Peyer's patch (tissue), 4 donors: ENCODE results near the gene LMO4. TPM values are rescaled to one million over a fixed set of nuclear protein-coding genes. Genes with fewer than 3 reads are reported as not detected.
A peak's percentile ranks its signal among the peaks of the same experiment; 100 is the strongest.

Source experiments
- DNase-seq, 3 donors: peaks; one replicate each; pipeline ENCODE4 v3.0.0-alpha.2; 2017 to 2019
- H3K27ac ChIP-seq, 4 donors: fragments of 200-600 bp; sonication (generic); one replicate each; pipeline ENCODE4 v1.5.1; 2016 to 2019
- H3K27me3 ChIP-seq, 2 donors: fragments of 200-600 bp; sonication (generic); one replicate each; pipeline ENCODE4 v1.5.1; 2019
- H3K36me3 ChIP-seq, 3 donors: fragments of 200-600 bp; sonication (generic); one replicate each; pipeline ENCODE4 v1.5.1; 2016 to 2019
- H3K4me1 ChIP-seq, 4 donors: fragments of 200-600 bp; sonication (generic); one replicate each; pipeline ENCODE4 v1.5.1; 2016 to 2019
- H3K4me3 ChIP-seq, 4 donors: fragments of 200-600 bp; sonication (generic); 1 replicate in 3 of 4; 2 replicates in 1 of 4; pipeline ENCODE4 v1.5.1; 2016 to 2019; ENCODE audit warnings: mild to moderate bottlenecking in 1 of 4
- H3K9me3 ChIP-seq, 4 donors: fragments of 200-600 bp; sonication (generic); one replicate each; pipeline ENCODE4 v1.5.1; 2016 to 2019; ENCODE audit warnings: mild to moderate bottlenecking in 1 of 4
- CTCF ChIP-seq, 6 experiments: fragments of 450-650 bp in 4 of 6; fragments of 200-600 bp in 2 of 6; sonication (generic) in 1 of 6; IDR thresholded peaks; one replicate each; pipeline ENCODE4 v1.5.1; 2017 to 2019; ENCODE audit warnings: antibody characterized with exemption in 6 of 6, mild to moderate bottlenecking in 3 of 6, moderate library complexity in 1 of 6
- POLR2A ChIP-seq, 2 donors: fragments of 450-650 bp; IDR thresholded peaks; one replicate each; pipeline ENCODE4 v1.5.1; 2017; ENCODE audit warnings: antibody characterized with exemption in 2 of 2, mild to moderate bottlenecking in 2 of 2, moderate library complexity in 2 of 2
- total RNA-seq, 4 donors: library from RNA; depleted of rRNA; stranded (reverse); fragments of >200 nt; gene quantifications; one replicate each; pipeline ENCODE4 v1.1.0, GENCODE V29; 2016

LMO4 gene
- total RNA-seq, 4 donors from 2014 or later: 39.1 to 59.9 (median 52.6) TPM

GRCh38 chr1:87386217-87386790, 57.6 kb downstream of the LMO4 start:
- peak overlapping the region in 2 of 4 donors; percentile 12 to 45 for H3K27ac ChIP-seq
- H3K9me3 ChIP-seq: no peaks in the 10 kb centered on the region
- no peaks in the 10 kb centered on the region for H3K36me3 ChIP-seq
- no peaks in the 10 kb centered on the region for H3K27me3 ChIP-seq
- H3K4me3 ChIP-seq: no peak overlapping the region
- TF ChIP-seq POLR2A (IDR thresholded peaks at IDR 0.05) (no peak), CTCF (IDR thresholded peaks at IDR 0.05) (no peak)
- peaks cover 0 to 4% (median 0%) of the 10 kb centered on the region in 4 donors for H3K4me1 ChIP-seq
- no peak for DNase-seq

- no peak overlapping the region for H3K27ac ChIP-seq
- no peaks in the 10 kb centered on the region for H3K9me3 ChIP-seq
- TF ChIP-seq CTCF (IDR thresholded peaks at IDR 0.05) (no peak), POLR2A (IDR thresholded peaks at IDR 0.05) (no peak)
- no peaks in the 10 kb centered on the region for H3K27me3 ChIP-seq
- no peaks in the 10 kb centered on the region for H3K36me3 ChIP-seq
- no peak for DNase-seq
- peaks cover 0 to 14% (median 0%) of the 10 kb centered on the region in 4 donors for H3K4me1 ChIP-seq
- H3K4me3 ChIP-seq: no peak overlapping the region
These were observed 59.7 kb downstream of the LMO4 start for GRCh38 chr1:87388411-87388810.

- Histone ChIP-seq H3K9me3 (no peaks in the 10 kb centered on the region), H3K27ac (no peak overlapping the region), H3K27me3 (no peaks in the 10 kb centered on the region), H3K4me3 (no peak overlapping the region), H3K36me3 (no peaks in the 10 kb centered on the region), H3K4me1 (peaks cover 0 to 14% (median 0%) of the 10 kb centered on the region in 4 donors)
- TF ChIP-seq POLR2A (IDR thresholded peaks at IDR 0.05): no peak
- no peak for TF ChIP-seq CTCF (IDR thresholded peaks at IDR 0.05)
- no peak for DNase-seq
These were observed 60.3 kb downstream of the LMO4 start for GRCh38 chr1:87389011-87389410.

- DNase-seq: no peak
- H3K9me3 ChIP-seq: no peaks in the 10 kb centered on the region
- peaks cover 0 to 14% (median 0%) of the 10 kb centered on the region in 4 donors for H3K4me1 ChIP-seq
- no peak overlapping the region for H3K27ac ChIP-seq
- H3K36me3 ChIP-seq: no peaks in the 10 kb centered on the region
- TF ChIP-seq CTCF (IDR thresholded peaks at IDR 0.05) (no peak), POLR2A (IDR thresholded peaks at IDR 0.05) (no peak)
- H3K27me3 ChIP-seq: no peaks in the 10 kb centered on the region
- H3K4me3 ChIP-seq: no peak overlapping the region
These were observed 60.9 kb downstream of the LMO4 start for GRCh38 chr1:87389546-87389945.

GRCh38 chr1:87392248-87393192, 63.8 kb downstream of the LMO4 start:
- TF ChIP-seq CTCF (IDR thresholded peaks at IDR 0.05) (no peak), POLR2A (IDR thresholded peaks at IDR 0.05) (no peak)
- H3K27ac ChIP-seq: no peak overlapping the region
- H3K4me3 ChIP-seq: no peak overlapping the region

More at GRCh38 chr1:87392248-87393192, 63.8 kb downstream of the LMO4 start:
- no peaks in the 10 kb centered on the region for H3K9me3 ChIP-seq
- H3K4me1 ChIP-seq: peaks cover 0 to 10% (median 0%) of the 10 kb centered on the region in 4 donors
- no peaks in the 10 kb centered on the region for H3K36me3 ChIP-seq
- H3K27me3 ChIP-seq: no peaks in the 10 kb centered on the region
- peak in 1 of 3 donors; percentile 57 for DNase-seq
